HG03196 (cell line): Measurements from ENCODE around the gene RGS19.
"Not testable (repeated sequence)": the region's sequence is repeated elsewhere in the genome, so short reads cannot be mapped to it uniquely, and the experiment has no call there.

Experiments used
- ATAC-seq: cut with Tn5 transposase; IDR thresholded peaks from one replicate; pipeline ENCODE4 v1.9.1; 2021; ENCODE audit not compliant: unreplicated experiment

RGS19 gene

GRCh38 chr20:64095927-64096326, 16.6 kb upstream of the RGS19 start:
- ATAC-seq: no peak

DNA sequence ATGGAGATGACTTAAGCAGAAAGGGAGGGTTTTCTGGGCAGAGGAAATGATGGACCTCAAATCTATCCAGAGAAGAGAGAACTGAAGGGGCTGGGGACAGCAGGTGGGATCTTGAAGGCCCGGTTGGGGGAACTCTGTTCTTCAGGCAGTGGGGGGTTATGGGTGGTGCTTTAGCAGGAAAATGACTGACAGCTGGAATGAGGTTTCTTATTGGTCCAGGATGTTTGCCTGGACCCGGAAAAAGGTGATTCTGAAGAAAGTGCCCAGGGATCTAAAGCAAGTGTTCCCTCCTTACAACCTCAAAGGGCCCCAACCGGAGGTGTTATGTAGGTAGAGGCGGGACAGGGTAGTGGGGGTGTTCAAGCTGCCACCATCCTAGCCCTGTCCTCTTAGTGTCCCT, 16.1 kb upstream of the RGS19 start:
- ATAC-seq: no peak

GRCh38 chr20:64093013-64093503, 13.7 kb upstream of the RGS19 start:
- ATAC-seq: no peak

DNA sequence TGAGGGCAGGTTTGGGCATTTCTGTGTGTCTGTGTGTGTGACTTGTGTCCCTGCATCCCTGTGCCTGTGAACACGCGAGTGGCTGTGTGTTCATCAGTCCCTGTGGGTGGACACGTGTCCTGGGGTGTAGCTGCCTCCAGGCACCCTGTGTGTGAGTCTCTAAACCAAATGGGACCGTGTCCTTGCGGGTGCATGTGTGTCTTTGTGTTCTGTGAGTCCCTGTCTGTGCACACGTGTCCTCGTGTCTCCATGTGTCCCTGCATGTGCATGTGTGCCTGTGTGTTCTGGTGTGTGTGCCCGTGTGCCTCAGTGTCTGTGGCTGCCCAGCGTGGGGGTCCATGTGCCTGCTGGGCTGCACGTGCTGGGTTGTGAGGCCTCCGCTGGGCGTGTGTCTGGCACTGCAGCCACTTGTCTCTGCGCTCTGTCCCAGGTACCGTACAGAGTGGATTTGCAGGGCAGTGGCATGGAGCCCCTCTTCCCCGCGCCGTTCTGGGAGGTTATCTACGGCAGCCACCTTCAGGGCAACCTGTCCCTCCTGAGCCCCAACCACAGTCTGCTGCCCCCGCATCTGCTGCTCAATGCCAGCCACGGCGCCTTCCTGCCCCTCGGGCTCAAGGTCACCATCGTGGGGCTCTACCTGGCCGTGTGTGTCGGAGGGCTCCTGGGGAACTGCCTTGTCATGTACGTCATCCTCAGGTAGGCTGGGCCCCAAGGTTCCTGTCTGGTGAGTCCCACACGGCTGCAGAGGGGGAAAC, 13.1 kb upstream of the RGS19 start:
- ATAC-seq: no peak

DNA sequence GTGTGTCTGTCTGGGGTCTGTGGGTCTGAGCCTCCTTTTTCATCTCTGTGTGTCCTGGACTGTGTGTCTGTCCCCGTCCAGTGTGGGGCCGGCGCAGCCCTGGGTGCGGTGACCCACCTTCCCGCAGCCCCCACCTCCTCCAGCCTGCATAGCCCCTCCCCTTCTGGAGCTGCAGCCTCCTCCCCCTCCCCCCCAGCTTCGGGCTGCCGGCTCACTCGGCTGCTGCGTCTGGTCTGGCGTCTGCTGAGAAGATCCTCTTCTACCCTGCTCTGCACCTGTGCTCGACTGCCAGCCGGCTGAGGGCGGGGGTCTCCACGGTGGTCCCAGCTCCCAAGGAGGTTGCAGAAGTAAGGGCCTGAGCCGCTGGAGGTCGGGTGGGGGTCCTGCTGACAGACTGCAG, 12.5 kb upstream of the RGS19 start:
- ATAC-seq: no peak

- no peak for ATAC-seq
Observed at GRCh38 chr20:64091340-64091739, 12.0 kb upstream of the RGS19 start.

DNA sequence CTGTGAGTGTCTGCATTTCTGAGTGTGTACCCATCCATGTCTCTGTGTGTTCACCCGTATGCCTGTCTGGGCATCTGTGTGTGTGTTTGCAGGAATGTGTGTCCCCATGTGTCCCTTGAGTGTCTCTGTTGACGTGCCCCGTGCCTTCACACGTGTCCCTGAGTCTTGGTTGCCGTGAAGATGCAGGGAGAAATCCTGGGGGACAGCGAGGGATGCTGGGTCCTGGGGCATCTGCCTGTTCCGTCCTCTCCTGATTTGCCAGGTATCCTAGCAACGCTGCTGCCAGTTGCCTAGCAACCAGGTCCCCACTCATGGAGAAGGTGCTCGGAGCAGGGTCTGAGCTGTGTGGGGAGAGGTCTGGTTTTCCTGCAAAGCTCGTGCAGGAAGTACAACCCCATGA, 10.8 kb upstream of the RGS19 start:
- ATAC-seq: no peak

- ATAC-seq: not testable (repeated sequence)
Observed at GRCh38 chr20:64088586-64088985, 9.3 kb upstream of the RGS19 start.

DNA sequence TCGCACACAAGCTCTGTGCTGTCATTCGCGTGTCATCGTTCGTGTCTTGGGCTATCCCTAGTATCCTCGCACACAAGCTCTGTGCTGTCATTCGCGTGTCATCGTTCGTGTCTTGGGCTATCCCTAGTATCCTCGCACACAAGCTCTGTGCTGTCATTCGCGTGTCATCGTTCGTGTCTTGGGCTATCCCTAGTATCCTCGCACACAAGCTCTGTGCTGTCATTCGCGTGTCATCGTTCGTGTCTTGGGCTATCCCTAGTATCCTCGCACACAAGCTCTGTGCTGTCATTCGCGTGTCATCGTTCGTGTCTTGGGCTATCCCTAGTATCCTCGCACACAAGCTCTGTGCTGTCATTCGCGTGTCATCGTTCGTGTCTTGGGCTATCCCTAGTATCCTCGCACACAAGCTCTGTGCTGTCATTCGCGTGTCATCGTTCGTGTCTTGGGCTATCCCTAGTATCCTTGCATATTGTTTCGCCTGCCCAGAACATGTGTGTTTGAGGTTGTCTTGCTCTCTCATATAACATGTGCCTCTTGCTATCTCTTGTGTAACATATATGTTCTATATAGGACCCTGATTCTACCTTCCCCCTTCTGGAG, 8.0 kb upstream of the RGS19 start:
- ATAC-seq: not testable (repeated sequence)

- ATAC-seq: no peak
Observed at GRCh38 chr20:64086801-64087200, 7.5 kb upstream of the RGS19 start.

DNA sequence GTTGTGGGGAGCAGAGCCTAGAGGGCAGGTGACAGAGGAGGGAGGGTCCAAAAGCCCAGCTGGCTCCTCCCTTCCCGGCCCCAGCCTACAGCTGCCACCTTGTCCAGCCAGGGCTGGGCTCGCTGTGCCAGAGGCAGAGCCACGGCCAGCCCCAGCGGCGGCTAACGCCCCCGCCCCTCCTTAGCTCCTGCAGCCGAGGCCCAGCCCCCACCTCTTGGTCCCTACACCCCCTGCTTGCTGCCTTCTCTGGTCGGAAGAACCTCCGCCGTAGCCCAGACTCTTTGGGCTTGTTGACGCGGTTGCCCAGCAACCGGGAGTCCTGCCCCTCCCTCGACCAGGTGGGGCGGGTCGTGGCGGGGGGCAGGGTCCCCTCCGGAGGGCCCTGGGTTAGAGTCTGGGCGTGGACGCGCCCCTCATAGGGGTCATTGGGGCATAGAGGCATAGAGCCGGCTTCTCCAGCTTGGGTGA, 5.4 kb upstream of the RGS19 start:
- no peak for ATAC-seq

- no peak for ATAC-seq
Observed at GRCh38 chr20:64083804-64084684, 4.7 kb upstream of the RGS19 start, which contains the start of gene LKAAEAR1. LKAAEAR1 (minus strand) TSS chr20:64084398; CDS start chr20:64084219, 179 bp downstream.

DNA sequence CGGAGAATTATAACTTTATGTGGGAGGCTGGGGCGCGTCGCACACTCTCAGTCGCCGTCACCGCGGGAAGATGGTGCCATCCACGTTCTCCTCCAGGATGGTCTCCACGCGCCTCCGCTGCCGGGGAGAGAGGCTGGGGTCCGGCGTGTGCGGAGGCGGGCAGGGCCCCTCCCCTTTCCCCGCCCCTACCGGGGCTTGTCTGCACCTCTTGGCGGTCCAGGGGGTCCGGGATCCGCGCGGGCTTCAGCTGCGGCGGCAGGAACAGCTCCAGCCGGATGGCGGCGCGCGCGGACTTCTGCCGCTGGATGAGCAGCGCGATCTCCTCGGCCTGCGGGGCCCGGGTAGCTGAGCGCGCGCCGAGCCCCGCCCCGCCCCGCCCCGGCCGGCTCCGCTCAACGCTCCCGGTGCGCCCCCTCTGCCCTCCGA, 4.1 kb upstream of the RGS19 start:
- no peak for ATAC-seq

- no peak for ATAC-seq
Observed at GRCh38 chr20:64082820-64083377, 3.6 kb upstream of the RGS19 start.

- no peak for ATAC-seq
Observed at GRCh38 chr20:64082126-64082731, 2.9 kb upstream of the RGS19 start.

DNA sequence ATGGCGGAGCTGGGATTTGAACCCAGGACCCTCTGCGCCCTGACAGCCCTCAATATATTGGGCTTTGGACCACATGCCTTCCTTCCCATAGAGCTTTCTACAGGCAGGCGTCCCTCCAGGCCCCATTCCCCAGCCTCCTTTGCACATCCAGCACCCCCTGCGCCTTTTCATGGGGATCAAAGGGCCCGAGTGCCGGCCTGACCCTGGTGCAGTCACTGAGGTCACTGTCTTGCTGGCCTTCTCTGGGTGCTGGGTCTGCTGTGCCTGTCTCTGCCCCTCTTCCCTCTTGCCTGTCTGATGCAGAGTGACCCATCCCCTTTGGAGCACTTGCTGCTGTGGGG, 2.3 kb upstream of the RGS19 start:
- no peak for ATAC-seq

- ATAC-seq: no peak
Observed at GRCh38 chr20:64080813-64081623, 1.7 kb upstream of the RGS19 start.

GRCh38 chr20:64080013-64080812, 895 bp upstream of the RGS19 start, which contains the start of gene OPRL1:
OPRL1 (plus strand) TSS chr20:64080082; CDS start chr20:64092721, 12,639 bp downstream.
- ATAC-seq: no peak

DNA sequence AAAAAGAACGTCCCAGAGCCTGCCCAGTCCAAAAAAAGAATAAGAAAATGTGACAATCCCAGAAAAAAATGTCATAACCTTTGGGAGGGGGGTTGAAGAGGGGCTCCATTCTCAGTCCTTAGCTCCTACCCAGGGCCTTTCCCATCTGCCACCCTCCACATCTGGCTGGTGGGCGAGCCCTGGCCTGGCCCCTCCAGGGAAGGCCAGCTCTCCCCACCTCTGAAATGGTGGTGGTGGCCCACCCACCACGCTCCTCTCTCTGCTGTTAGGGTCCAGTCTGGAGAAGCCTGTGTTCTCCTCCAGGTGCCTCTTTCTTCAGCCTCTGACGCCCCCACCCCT, 415 bp downstream of the RGS19 start:
- no peak for ATAC-seq
